SIG-M5 (cell line): ENCODE data around the gene ACAT2.
"Not testable (repeated sequence)": the region's sequence is repeated elsewhere in the genome, so short reads cannot be mapped to it uniquely, and the experiment has no call there.

Experiments used
- DNase-seq: peaks from one replicate; lab custom pipeline; 2025; lab: John Stamatoyannopoulos, UW

The ACAT2 gene

GRCh38 chr6:159772196-159772595 lies 10.4 kb downstream of the ACAT2 start:
- no peak for DNase-seq

- DNase-seq = no peak
These were observed 15.5 kb downstream of the ACAT2 start for GRCh38 chr6:159777240-159777904.

GRCh38 chr6:159778131-159778530 lies 16.3 kb downstream of the ACAT2 start:
- no peak for DNase-seq

GRCh38 chr6:159778542-159779103 lies 16.8 kb downstream of the ACAT2 start:
- no peak for DNase-seq

- DNase-seq = no peak
These were observed 26.4 kb downstream of the ACAT2 start for GRCh38 chr6:159788276-159788675.

GRCh38 chr6:159788753-159789376 lies 27.0 kb downstream of the ACAT2 start:
- no peak for DNase-seq

- peak; percentile 95 for DNase-seq
These were observed 27.7 kb downstream of the ACAT2 start, which contains the start of gene TCP1 for GRCh38 chr6:159789377-159790148. Gene TCP1 (minus strand): TSS chr6:159789602. CDS start chr6:159789468, 134 bp downstream.

- DNase-seq = peak; percentile 77
These were observed 28.5 kb downstream of the ACAT2 start, which contains the start of gene MRPL18 for GRCh38 chr6:159790149-159790955. Gene MRPL18 (plus strand): TSS chr6:159790467. CDS start chr6:159790588, 121 bp downstream.

GRCh38 chr6:159790956-159791598 lies 29.2 kb downstream of the ACAT2 start:
- no peak for DNase-seq

GRCh38 chr6:159794976-159795375 lies 33.1 kb downstream of the ACAT2 start:
- DNase-seq = not testable (repeated sequence)

- DNase-seq = no peak
These were observed 35.7 kb downstream of the ACAT2 start for GRCh38 chr6:159797554-159797953.

GRCh38 chr6:159800141-159800865 lies 38.5 kb downstream of the ACAT2 start, which contains the start of gene PNLDC1:
Gene PNLDC1 (plus strand): TSS chr6:159800276. CDS start chr6:159800308, 32 bp downstream.
- no peak for DNase-seq

- DNase-seq = peak; percentile 61
These were observed 40.1 kb downstream of the ACAT2 start for GRCh38 chr6:159801935-159802334.

GRCh38 chr6:159804504-159804903 lies 42.7 kb downstream of the ACAT2 start:
- DNase-seq = no peak

- peak; percentile 11 for DNase-seq
These were observed 43.7 kb downstream of the ACAT2 start for GRCh38 chr6:159805440-159806020.

GRCh38 chr6:159806021-159806458 lies 44.2 kb downstream of the ACAT2 start:
- peak; percentile 26 for DNase-seq

- no peak for DNase-seq
These were observed 45.5 kb downstream of the ACAT2 start for GRCh38 chr6:159807150-159807858.

- no peak for DNase-seq
These were observed 46.8 kb downstream of the ACAT2 start for GRCh38 chr6:159808647-159809046.

- no peak for DNase-seq
These were observed 47.3 kb downstream of the ACAT2 start for GRCh38 chr6:159809149-159809548.
